H1 (cell line): ENCODE measurements around the gene RBM38. TPM values are rescaled to one million over a fixed set of nuclear protein-coding genes. Genes with fewer than 3 reads are reported as not detected.
A peak's percentile ranks its signal among the peaks of the same experiment; 100 is the strongest.

ENCODE experiments used
- BACH1 ChIP-seq: IDR thresholded peaks from 2 replicates; pipeline ENCODE4 v1.6.1; 2012; ENCODE audit warnings: low read length, improper control_type of control experiment
- CHD1 ChIP-seq: IDR thresholded peaks from 2 replicates; pipeline ENCODE4 v1.6.1; 2012; ENCODE audit warnings: low read depth, low read length, improper control_type of control experiment
- EGR1 ChIP-seq: IDR thresholded peaks from 2 replicates; pipeline ENCODE4 v1.6.1; 2011; ENCODE audit warnings: low read depth, low read length, borderline replicate concordance
- HDAC6 ChIP-seq: IDR thresholded peaks from one replicate; pipeline ENCODE4 v1.7.1; 2012; ENCODE audit warnings: low read depth, mild to moderate bottlenecking, inconsistent platforms, low read length, moderate library complexity
- KDM5A ChIP-seq: fragments of 200-600 bp; IDR thresholded peaks from 2 replicates; pipeline ENCODE4 v1.7.1; 2012; ENCODE audit warnings: mild to moderate bottlenecking, low read length, inconsistent platforms, mixed read lengths
- MAX ChIP-seq: IDR thresholded peaks from 2 replicates; pipeline ENCODE4 v1.6.1; 2012; ENCODE audit warnings: inconsistent platforms
- SP2 ChIP-seq: IDR thresholded peaks from 2 replicates; pipeline ENCODE4 v1.6.1; 2012; ENCODE audit warnings: mild to moderate bottlenecking, low read length, inconsistent platforms
- SP4 ChIP-seq: IDR thresholded peaks from 2 replicates; pipeline ENCODE4 v1.6.1; 2012; ENCODE audit warnings: low read length, inconsistent platforms
- TEAD4 ChIP-seq: IDR thresholded peaks from 2 replicates; pipeline ENCODE4 v1.6.1; 2012; ENCODE audit warnings: low read depth, low read length, inconsistent platforms, mixed read lengths
- YY1 ChIP-seq: IDR thresholded peaks from 2 replicates; pipeline ENCODE4 v1.6.1; 2011; ENCODE audit warnings: low read depth, mild to moderate bottlenecking, low read length
- polyA plus RNA-seq, 7 experiments: library from polyadenylated mRNA; depleted of rRNA in 3 of 7; stranded (reverse) in 5 of 7; unstranded in 2 of 7; fragments of >200 nt in 5 of 7; fragments of 200-250 nt in 2 of 7; gene quantifications; 1 replicate in 5 of 7; 2 replicates in 1 of 7; 4 replicates in 1 of 7; pipeline versions ENCODE4 v1.2.1 to v1.2.3, GENCODE V29; 2011 to 2013; ENCODE audit warnings: missing spikeins in 2 of 7, mixed read lengths in 2 of 7
- total RNA-seq: library from RNA; stranded (reverse); fragmentation: NEBNext Ultra II Directional; extraction: Animal tissue kit (Norgen Biotek cat#: 25700); gene quantifications from 2 replicates; pipeline ENCODE4 v1.2.1, GENCODE V29; 2021
- TF ChIP-seq, protein P1 (sequence below): fragments of 300-600 bp; sonication (generic); IDR thresholded peaks from 2 replicates; pipeline ENCODE4 v1.7.1; 2012; ENCODE audit warnings: low read length, moderate library complexity, mild to moderate bottlenecking, inconsistent platforms; ENCODE audit not compliant: insufficient replicate concordance

The RBM38 gene
- total and polyA plus RNA-seq, 2 of the 8 experiments (the other 6 are each of a cell fraction or from before 2014, with no cell fraction given) = 57.7 to 109 TPM

- TF ChIP-seq EGR1 (no peak), YY1 (peak; percentile 86), KDM5A (peak; percentile 49; the same call in 1 of the 2 replicates), SP2 (no peak), SP4 (no peak), TEAD4 (no peak), HDAC6 (no peak), BACH1 (no peak), MAX (peak; percentile 91), CHD1 (no peak)
- TF ChIP-seq, protein P1, sequence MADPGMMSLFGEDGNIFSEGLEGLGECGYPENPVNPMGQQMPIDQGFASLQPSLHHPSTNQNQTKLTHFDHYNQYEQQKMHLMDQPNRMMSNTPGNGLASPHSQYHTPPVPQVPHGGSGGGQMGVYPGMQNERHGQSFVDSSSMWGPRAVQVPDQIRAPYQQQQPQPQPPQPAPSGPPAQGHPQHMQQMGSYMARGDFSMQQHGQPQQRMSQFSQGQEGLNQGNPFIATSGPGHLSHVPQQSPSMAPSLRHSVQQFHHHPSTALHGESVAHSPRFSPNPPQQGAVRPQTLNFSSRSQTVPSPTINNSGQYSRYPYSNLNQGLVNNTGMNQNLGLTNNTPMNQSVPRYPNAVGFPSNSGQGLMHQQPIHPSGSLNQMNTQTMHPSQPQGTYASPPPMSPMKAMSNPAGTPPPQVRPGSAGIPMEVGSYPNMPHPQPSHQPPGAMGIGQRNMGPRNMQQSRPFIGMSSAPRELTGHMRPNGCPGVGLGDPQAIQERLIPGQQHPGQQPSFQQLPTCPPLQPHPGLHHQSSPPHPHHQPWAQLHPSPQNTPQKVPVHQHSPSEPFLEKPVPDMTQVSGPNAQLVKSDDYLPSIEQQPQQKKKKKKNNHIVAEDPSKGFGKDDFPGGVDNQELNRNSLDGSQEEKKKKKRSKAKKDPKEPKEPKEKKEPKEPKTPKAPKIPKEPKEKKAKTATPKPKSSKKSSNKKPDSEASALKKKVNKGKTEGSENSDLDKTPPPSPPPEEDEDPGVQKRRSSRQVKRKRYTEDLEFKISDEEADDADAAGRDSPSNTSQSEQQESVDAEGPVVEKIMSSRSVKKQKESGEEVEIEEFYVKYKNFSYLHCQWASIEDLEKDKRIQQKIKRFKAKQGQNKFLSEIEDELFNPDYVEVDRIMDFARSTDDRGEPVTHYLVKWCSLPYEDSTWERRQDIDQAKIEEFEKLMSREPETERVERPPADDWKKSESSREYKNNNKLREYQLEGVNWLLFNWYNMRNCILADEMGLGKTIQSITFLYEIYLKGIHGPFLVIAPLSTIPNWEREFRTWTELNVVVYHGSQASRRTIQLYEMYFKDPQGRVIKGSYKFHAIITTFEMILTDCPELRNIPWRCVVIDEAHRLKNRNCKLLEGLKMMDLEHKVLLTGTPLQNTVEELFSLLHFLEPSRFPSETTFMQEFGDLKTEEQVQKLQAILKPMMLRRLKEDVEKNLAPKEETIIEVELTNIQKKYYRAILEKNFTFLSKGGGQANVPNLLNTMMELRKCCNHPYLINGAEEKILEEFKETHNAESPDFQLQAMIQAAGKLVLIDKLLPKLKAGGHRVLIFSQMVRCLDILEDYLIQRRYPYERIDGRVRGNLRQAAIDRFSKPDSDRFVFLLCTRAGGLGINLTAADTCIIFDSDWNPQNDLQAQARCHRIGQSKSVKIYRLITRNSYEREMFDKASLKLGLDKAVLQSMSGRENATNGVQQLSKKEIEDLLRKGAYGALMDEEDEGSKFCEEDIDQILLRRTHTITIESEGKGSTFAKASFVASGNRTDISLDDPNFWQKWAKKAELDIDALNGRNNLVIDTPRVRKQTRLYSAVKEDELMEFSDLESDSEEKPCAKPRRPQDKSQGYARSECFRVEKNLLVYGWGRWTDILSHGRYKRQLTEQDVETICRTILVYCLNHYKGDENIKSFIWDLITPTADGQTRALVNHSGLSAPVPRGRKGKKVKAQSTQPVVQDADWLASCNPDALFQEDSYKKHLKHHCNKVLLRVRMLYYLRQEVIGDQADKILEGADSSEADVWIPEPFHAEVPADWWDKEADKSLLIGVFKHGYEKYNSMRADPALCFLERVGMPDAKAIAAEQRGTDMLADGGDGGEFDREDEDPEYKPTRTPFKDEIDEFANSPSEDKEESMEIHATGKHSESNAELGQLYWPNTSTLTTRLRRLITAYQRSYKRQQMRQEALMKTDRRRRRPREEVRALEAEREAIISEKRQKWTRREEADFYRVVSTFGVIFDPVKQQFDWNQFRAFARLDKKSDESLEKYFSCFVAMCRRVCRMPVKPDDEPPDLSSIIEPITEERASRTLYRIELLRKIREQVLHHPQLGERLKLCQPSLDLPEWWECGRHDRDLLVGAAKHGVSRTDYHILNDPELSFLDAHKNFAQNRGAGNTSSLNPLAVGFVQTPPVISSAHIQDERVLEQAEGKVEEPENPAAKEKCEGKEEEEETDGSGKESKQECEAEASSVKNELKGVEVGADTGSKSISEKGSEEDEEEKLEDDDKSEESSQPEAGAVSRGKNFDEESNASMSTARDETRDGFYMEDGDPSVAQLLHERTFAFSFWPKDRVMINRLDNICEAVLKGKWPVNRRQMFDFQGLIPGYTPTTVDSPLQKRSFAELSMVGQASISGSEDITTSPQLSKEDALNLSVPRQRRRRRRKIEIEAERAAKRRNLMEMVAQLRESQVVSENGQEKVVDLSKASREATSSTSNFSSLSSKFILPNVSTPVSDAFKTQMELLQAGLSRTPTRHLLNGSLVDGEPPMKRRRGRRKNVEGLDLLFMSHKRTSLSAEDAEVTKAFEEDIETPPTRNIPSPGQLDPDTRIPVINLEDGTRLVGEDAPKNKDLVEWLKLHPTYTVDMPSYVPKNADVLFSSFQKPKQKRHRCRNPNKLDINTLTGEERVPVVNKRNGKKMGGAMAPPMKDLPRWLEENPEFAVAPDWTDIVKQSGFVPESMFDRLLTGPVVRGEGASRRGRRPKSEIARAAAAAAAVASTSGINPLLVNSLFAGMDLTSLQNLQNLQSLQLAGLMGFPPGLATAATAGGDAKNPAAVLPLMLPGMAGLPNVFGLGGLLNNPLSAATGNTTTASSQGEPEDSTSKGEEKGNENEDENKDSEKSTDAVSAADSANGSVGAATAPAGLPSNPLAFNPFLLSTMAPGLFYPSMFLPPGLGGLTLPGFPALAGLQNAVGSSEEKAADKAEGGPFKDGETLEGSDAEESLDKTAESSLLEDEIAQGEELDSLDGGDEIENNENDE = no peak
Observed at GRCh38 chr20:57351042-57351783, 40.0 kb upstream of the RBM38 start, which contains the start of gene RAE1 (continued).
